HepG2 (cell line): ENCODE results near the gene FAM50A. TPM values are rescaled to one million over a fixed set of nuclear protein-coding genes. Genes with fewer than 3 reads are reported as not detected.

ENCODE experiments used
- AGO2 ChIP-seq: fragments of 200-400 bp; formaldehyde crosslinking; optimal IDR thresholded peaks from 2 replicates; pipeline ENCODE3; 2017; ENCODE audit warnings: mild to moderate bottlenecking, low read depth, low read length, moderate library complexity
- ARID4A ChIP-seq: sonication (generic); formaldehyde crosslinking; IDR thresholded peaks from 2 replicates; pipeline ENCODE4 v1.5.0; 2020; ENCODE audit warnings: mild to moderate bottlenecking, missing genetic modification reagents, borderline replicate concordance
- DRAP1 ChIP-seq: IDR thresholded peaks from 2 replicates; pipeline ENCODE4 v1.6.1; 2016; ENCODE audit warnings: missing genetic modification reagents, missing compliant biosample characterization
- GABPB1 ChIP-seq: IDR thresholded peaks from 2 replicates; pipeline ENCODE4 v1.6.1; 2016; ENCODE audit warnings: mild to moderate bottlenecking, missing genetic modification reagents, moderate library complexity, missing compliant biosample characterization
- KAT8 ChIP-seq: IDR thresholded peaks from 2 replicates; pipeline ENCODE4 v1.6.1; 2016; ENCODE audit warnings: missing genetic modification reagents, missing compliant biosample characterization
- MBD4 ChIP-seq: IDR thresholded peaks from 2 replicates; pipeline ENCODE4 v1.6.1; 2012; ENCODE audit warnings: low read length, inconsistent platforms, borderline replicate concordance
- PAX8 ChIP-seq: sonication (generic); formaldehyde crosslinking; IDR thresholded peaks from 2 replicates; pipeline ENCODE4 v1.8.0; 2022; ENCODE audit warnings: mild to moderate bottlenecking, missing genetic modification reagents, borderline replicate concordance
- PBX2 ChIP-seq: IDR thresholded peaks from 2 replicates; pipeline ENCODE4 v1.6.1; 2016; ENCODE audit warnings: control low read depth
- RBAK ChIP-seq: sonication (generic); formaldehyde crosslinking; IDR thresholded peaks from 2 replicates; pipeline ENCODE4 v1.5.1; 2020; ENCODE audit warnings: mild to moderate bottlenecking, missing genetic modification reagents
- RFX1 ChIP-seq: fragments of 450-650 bp; IDR thresholded peaks from 2 replicates; pipeline ENCODE4 v1.6.1; 2017
- SAP130 ChIP-seq: IDR thresholded peaks from 2 replicates; pipeline ENCODE4 v1.6.1; 2016; ENCODE audit warnings: low read depth
- ZBED4 ChIP-seq: sonication (generic); formaldehyde crosslinking; IDR thresholded peaks from 2 replicates; pipeline ENCODE4 v1.4.0; 2020; ENCODE audit warnings: missing genetic modification reagents, borderline replicate concordance
- ZNF160 ChIP-seq: sonication (generic); formaldehyde crosslinking; IDR thresholded peaks from 2 replicates; pipeline ENCODE4 v1.8.0; 2022; ENCODE audit warnings: mild to moderate bottlenecking, inconsistent platforms, missing genetic modification reagents
- ZNF597 ChIP-seq: sonication (generic); formaldehyde crosslinking; IDR thresholded peaks from 2 replicates; pipeline ENCODE4 v1.5.0; 2020; ENCODE audit warnings: missing genetic modification reagents
- ZNF615 ChIP-seq: sonication (generic); formaldehyde crosslinking; IDR thresholded peaks from 2 replicates; pipeline ENCODE4 v1.5.0; 2020; ENCODE audit warnings: mild to moderate bottlenecking, missing genetic modification reagents, borderline replicate concordance
- ZNF781 ChIP-seq: sonication (generic); formaldehyde crosslinking; IDR thresholded peaks from 2 replicates; pipeline ENCODE4 v1.5.1; 2020; ENCODE audit warnings: borderline replicate concordance, mild to moderate bottlenecking, missing genetic modification reagents; ENCODE audit errors: not compliant biosample characterization
- ZNF841 ChIP-seq: sonication (generic); formaldehyde crosslinking; IDR thresholded peaks from 2 replicates; pipeline ENCODE4 v1.8.1; 2023; ENCODE audit warnings: missing genetic modification reagents, borderline replicate concordance
- ZSCAN20 ChIP-seq: sonication (generic); formaldehyde crosslinking; IDR thresholded peaks from 2 replicates; pipeline ENCODE4 v1.4.0; 2020; ENCODE audit warnings: missing genetic modification reagents, mild to moderate bottlenecking, borderline replicate concordance
- ZSCAN30 ChIP-seq: sonication (generic); formaldehyde crosslinking; IDR thresholded peaks from 2 replicates; pipeline ENCODE4 v1.5.0; 2020; ENCODE audit warnings: mild to moderate bottlenecking, missing genetic modification reagents
- polyA plus RNA-seq, 8 experiments: library from polyadenylated mRNA; depleted of rRNA in 3 of 8; stranded (reverse) in 7 of 8; unstranded in 1 of 8; fragments of >200 nt; fragmentation: Illumina TruSeq in 4 of 8; extraction: Trizol in 4 of 8; gene quantifications; 2 replicates each; pipeline versions ENCODE4 v1.2.1 to v1.2.3, GENCODE V29; 2011 to 2016; ENCODE audit warnings: low read depth in 4 of 8, missing spikeins in 1 of 8, mixed read lengths in 1 of 8; ENCODE audit not compliant: insufficient read depth in 1 of 8
- total RNA-seq, 5 experiments: library from RNA; depleted of rRNA; stranded (reverse); fragments of >200 nt; fragmentation: Illumina TruSeq; extraction: Trizol; gene quantifications; 2 replicates each; pipeline ENCODE4 v1.2.3, GENCODE V29; 2016; ENCODE audit warnings: low read depth in 1 of 5

Gene FAM50A
- total and polyA plus RNA-seq, 2 of the 13 experiments (the other 11 are each of a cell fraction or from before 2014, with no cell fraction given) = 30.7 to 40.7 TPM

GRCh38 chrX:154486396-154487207, 42.7 kb downstream of the FAM50A start, which contains the start of gene UBL4A (continued):
- TF ChIP-seq ARID4A (CRISPR knock-in tag) (peak; percentile 25; the same call in 1 of the 2 replicates), GABPB1 (CRISPR knock-in tag) (peak; percentile 20; the same call in 1 of the 2 replicates), ZNF597 (CRISPR knock-in tag) (no peak), RBAK (CRISPR knock-in tag) (no peak), AGO2 (peak; percentile 31), ZSCAN30 (CRISPR knock-in tag) (no peak), PBX2 (no peak), ZNF781 (CRISPR knock-in tag) (no peak), KAT8 (no peak), RFX1 (no peak), ZNF615 (no peak), DRAP1 (CRISPR knock-in tag) (no peak), ZNF160 (CRISPR knock-in tag) (no peak), ZBED4 (CRISPR knock-in tag) (no peak), ZNF841 (no peak), ZSCAN20 (no peak), MBD4 (no peak), SAP130 (CRISPR knock-in tag) (no peak; the same call in 1 of the 2 replicates), PAX8 (CRISPR knock-in tag) (no peak)
